ENCODE measurements around the gene IPO7.

IPO7 gene

GRCh38 chr11:9495803-9496514, 111.5 kb downstream of the IPO7 start:
- DNase-seq (ENCODE audit: low read depth): no peak
